H9 (cell line): ENCODE data around the gene CLMP. TPM values are rescaled to one million over a fixed set of nuclear protein-coding genes. Genes with fewer than 3 reads are reported as not detected.

Source experiments
- DNase-seq: peaks from one replicate; pipeline ENCODE4 v3.0.0-alpha.2; 2017
- H2AFZ ChIP-seq: one replicate; pipeline ENCODE4 v1.6.1; 2013; ENCODE audit warnings: mild to moderate bottlenecking, low read length, control low read depth, moderate library complexity
- H2AK5ac ChIP-seq: 2 replicates; pipeline ENCODE4 v1.6.1; 2013; ENCODE audit warnings: low read length, control low read depth, mixed read lengths; ENCODE audit not compliant: insufficient read length
- H2BK120ac ChIP-seq: one replicate; pipeline ENCODE4 v1.6.1; 2013; ENCODE audit warnings: low read depth, mild to moderate bottlenecking, low read length, control low read depth, inconsistent platforms; ENCODE audit not compliant: poor library complexity, severe bottlenecking
- H2BK12ac ChIP-seq: 2 replicates; pipeline ENCODE4 v1.6.1; 2013; ENCODE audit warnings: low read length, control low read depth, mixed read lengths, low read depth; ENCODE audit not compliant: insufficient read length
- H2BK15ac ChIP-seq: 2 replicates; pipeline ENCODE4 v1.6.1; 2013; ENCODE audit warnings: low read depth, low read length, control low read depth
- H2BK20ac ChIP-seq: one replicate; pipeline ENCODE4 v1.6.1; 2013; ENCODE audit warnings: low read depth, mild to moderate bottlenecking, low read length, control low read depth, inconsistent platforms; ENCODE audit not compliant: poor library complexity, severe bottlenecking
- H2BK5ac ChIP-seq: 2 replicates; pipeline ENCODE4 v1.6.1; 2013; ENCODE audit warnings: low read length, control low read depth, mixed read lengths; ENCODE audit not compliant: insufficient read length
- H3K14ac ChIP-seq: 2 replicates; pipeline ENCODE4 v1.6.1; 2013; ENCODE audit warnings: low read length, control low read depth; ENCODE audit not compliant: insufficient read depth
- H3K18ac ChIP-seq: 2 replicates; pipeline ENCODE4 v1.6.1; 2013; ENCODE audit warnings: low read depth, mild to moderate bottlenecking, mixed read lengths, low read length, control low read depth; ENCODE audit not compliant: insufficient read length
- H3K23ac ChIP-seq: 2 replicates; pipeline ENCODE4 v1.6.1; 2013; ENCODE audit warnings: low read length, control low read depth, mixed read lengths, low read depth; ENCODE audit not compliant: insufficient read length
- H3K23me2 ChIP-seq: 2 replicates; pipeline ENCODE4 v1.6.1; 2013; ENCODE audit warnings: low read depth, mild to moderate bottlenecking, mixed read lengths, low read length, control low read depth; ENCODE audit not compliant: insufficient read length, poor library complexity, severe bottlenecking
- H3K27ac ChIP-seq: 2 replicates; pipeline ENCODE4 v1.5.1; 2013; ENCODE audit warnings: low read length, control low read depth, mixed read lengths, low read depth; ENCODE audit not compliant: insufficient read length
- H3K27me3 ChIP-seq: 2 replicates; pipeline ENCODE4 v1.6.1; 2013; ENCODE audit warnings: low read length, control low read depth, inconsistent platforms; ENCODE audit not compliant: insufficient read depth
- H3K4ac ChIP-seq: 2 replicates; pipeline ENCODE4 v1.6.1; 2013; ENCODE audit warnings: low read depth, mild to moderate bottlenecking, control low read depth, inconsistent platforms, low read length, moderate library complexity
- H3K4me1 ChIP-seq: 2 replicates; pipeline ENCODE4 v1.6.1; 2013; ENCODE audit warnings: low read length, control low read depth, inconsistent platforms; ENCODE audit not compliant: insufficient read depth
- H3K4me2 ChIP-seq: 2 replicates; pipeline ENCODE4 v1.6.1; 2013; ENCODE audit warnings: low read length, control low read depth, mixed read lengths; ENCODE audit not compliant: insufficient read length, insufficient read depth
- H3K56ac ChIP-seq: 2 replicates; pipeline ENCODE4 v1.6.1; 2013; ENCODE audit warnings: low read depth, mild to moderate bottlenecking, mixed read lengths, low read length, control low read depth; ENCODE audit not compliant: insufficient read length
- H3K79me1 ChIP-seq: 2 replicates; pipeline ENCODE4 v1.6.1; 2013; ENCODE audit warnings: low read depth, mild to moderate bottlenecking, moderate library complexity, low read length, control low read depth, inconsistent platforms; ENCODE audit not compliant: insufficient read depth, poor library complexity, severe bottlenecking
- H3K79me2 ChIP-seq: 2 replicates; pipeline ENCODE4 v1.6.1; 2013; ENCODE audit warnings: low read length, control low read depth, inconsistent platforms; ENCODE audit not compliant: insufficient read depth
- H3K9ac ChIP-seq: 2 replicates; pipeline ENCODE4 v1.6.1; 2013; ENCODE audit warnings: low read length, control low read depth, mixed read lengths; ENCODE audit not compliant: insufficient read length; ENCODE audit errors: extremely low read depth
- H3K9me3 ChIP-seq: one replicate; pipeline ENCODE4 v1.6.1; 2013; ENCODE audit warnings: low read depth, low read length, inconsistent platforms; ENCODE audit not compliant: control insufficient read depth
- H3T11ph ChIP-seq: one replicate; pipeline ENCODE4 v1.6.1; 2013; ENCODE audit warnings: mild to moderate bottlenecking, low read length, control low read depth, inconsistent platforms
- H4K20me1 ChIP-seq: one replicate; pipeline ENCODE4 v1.6.1; 2013; ENCODE audit not compliant: control insufficient read depth, insufficient read length, insufficient read depth
- H4K5ac ChIP-seq: 2 replicates; pipeline ENCODE4 v1.6.1; 2013; ENCODE audit warnings: low read depth, mild to moderate bottlenecking, mixed read lengths, low read length, control low read depth; ENCODE audit not compliant: insufficient read length
- H4K8ac ChIP-seq: replicated peaks from 2 replicates; pipeline ENCODE4 v1.6.1; 2013; ENCODE audit warnings: low read length, control low read depth, mixed read lengths, low read depth; ENCODE audit not compliant: insufficient read length
- H4K91ac ChIP-seq: 2 replicates; pipeline ENCODE4 v1.6.1; 2013; ENCODE audit warnings: low read depth, mild to moderate bottlenecking, moderate library complexity, mixed read lengths, low read length, control low read depth; ENCODE audit not compliant: insufficient read length
- H3K27ac Mint-ChIP-seq, 3 experiments: 2 replicates in 2 of 3; 3 replicates in 1 of 3; pipeline ENCODE4 v1.8.0; 2020 to 2021; ENCODE audit warnings: mixed read lengths in 3 of 3, mild to moderate bottlenecking in 1 of 3, moderate library complexity in 1 of 3
- H3K27me3 Mint-ChIP-seq: 2 replicates; pipeline ENCODE4 v1.8.0; 2021; ENCODE audit warnings: low read depth, mild to moderate bottlenecking, moderate library complexity, mixed read lengths
- H3K36me3 Mint-ChIP-seq, 3 experiments: 2 replicates in 2 of 3; 3 replicates in 1 of 3; pipeline ENCODE4 v1.8.0; 2020 to 2021; ENCODE audit warnings: low read depth in 3 of 3, mixed read lengths in 3 of 3; ENCODE audit not compliant: insufficient read depth in 1 of 3
- H3K4me1 Mint-ChIP-seq, 2 experiments: 2 replicates each; pipeline ENCODE4 v1.8.0; 2020; ENCODE audit warnings: mixed read lengths in 2 of 2
- H3K4me3 Mint-ChIP-seq, 2 experiments: 2 replicates in 1 of 2; 3 replicates in 1 of 2; pipeline ENCODE4 v1.8.0; 2020 to 2021; ENCODE audit warnings: mild to moderate bottlenecking in 2 of 2, mixed read lengths in 2 of 2, moderate library complexity in 1 of 2
- H3K9me3 Mint-ChIP-seq, 2 experiments: 2 replicates in 1 of 2; 3 replicates in 1 of 2; pipeline ENCODE4 v1.8.0; 2020; ENCODE audit warnings: mild to moderate bottlenecking in 2 of 2, mixed read lengths in 2 of 2, moderate library complexity in 1 of 2
- CTCF ChIP-seq: fragments of 200-600 bp; sonication (generic); conservative IDR thresholded peaks from 3 replicates; pipeline ENCODE4 v1.8.0; 2021; ENCODE audit warnings: antibody characterized with exemption, mild to moderate bottlenecking
- WGBS: extraction: QIAGEN DNeasy Blood & Tissue Kit; methylation state at CpG from one replicate; pipeline ENCODE4 v1.1.7; 2013; ENCODE audit warnings: missing lambda C conversion rate, low lambda C conversion rate, mixed read lengths; ENCODE audit not compliant: insufficient read length; ENCODE audit errors: extremely low coverage; 5-methylcytosine and 5-hydroxymethylcytosine counted together
- total RNA-seq: library from RNA; stranded (reverse); gene quantifications from 2 replicates; pipeline ENCODE4 v1.2.1, GENCODE V29; 2021

CLMP gene
- total RNA-seq, 1 experiment from 2014 or later: 13.8 TPM

GRCh38 chr11:123170929-123171328 is 24.1 kb downstream of the CLMP start:
- no peak for DNase-seq

More at GRCh38 chr11:123170929-123171328, 24.1 kb downstream of the CLMP start:
- no peak overlapping the region for H3K23ac ChIP-seq
- H2BK15ac ChIP-seq: no peak overlapping the region
- H3T11ph ChIP-seq: no peak overlapping the region
- H3K23me2 ChIP-seq: no peaks in the 10 kb centered on the region
- H3K79me2 ChIP-seq: no peaks in the 10 kb centered on the region
- TF ChIP-seq CTCF: no peak
- H2BK20ac ChIP-seq: no peak overlapping the region
- Mint-ChIP-seq H3K27ac (peak overlapping the region in 1 of 3 experiments; percentile 80; a peak in 2 of 7 replicates), H3K9me3 (no peaks in the 10 kb centered on the region), H3K4me1 (peaks cover 50 to 56% of the 10 kb centered on the region in 2 experiments), H3K36me3 (peaks cover 0 to 6% (median 2%) of the 10 kb centered on the region in 3 experiments; a peak in 3 of 7 replicates), H3K4me3 (no peak overlapping the region), H3K27me3 (no peaks in the 10 kb centered on the region; the same call in 1 of the 2 replicates)
- H4K8ac ChIP-seq: no peak overlapping the region
- H4K5ac ChIP-seq: no peak overlapping the region
- H3K56ac ChIP-seq: no peak overlapping the region
- no peak overlapping the region for H3K14ac ChIP-seq
- no CpG with 5 or more reads among the region's 3 CpGs for WGBS
- no peak overlapping the region for H2BK12ac ChIP-seq
- H3K18ac ChIP-seq: no peak overlapping the region
- no peaks in the 10 kb centered on the region for H3K9me3 ChIP-seq
- H2BK120ac ChIP-seq: no peak overlapping the region
- no peaks in the 10 kb centered on the region for H4K20me1 ChIP-seq
- no peak overlapping the region for H3K4ac ChIP-seq
- no peak overlapping the region for H2AK5ac ChIP-seq
- H3K9ac ChIP-seq: no peak overlapping the region
- no peak overlapping the region for H4K91ac ChIP-seq
- no peak overlapping the region for H2AFZ ChIP-seq
- no peak overlapping the region for H2BK5ac ChIP-seq
- no peak overlapping the region for H3K4me2 ChIP-seq
- peaks cover 14% of the 10 kb centered on the region for H3K4me1 ChIP-seq
- no peak overlapping the region for H3K27ac ChIP-seq
- no peaks in the 10 kb centered on the region for H3K27me3 ChIP-seq
- no peaks in the 10 kb centered on the region for H3K79me1 ChIP-seq
